ENCODE results near the gene TMEM175.
A peak's percentile ranks its signal among the peaks of the same experiment; 100 is the strongest.
"Not testable (repeated sequence)": the region's sequence is repeated elsewhere in the genome, so short reads cannot be mapped to it uniquely, and the experiment has no call there.

Gene TMEM175

GRCh38 chr4:973431-974397, 41.5 kb downstream of the TMEM175 start, which contains the start of gene DGKQ:
DGKQ (minus strand) TSS chr4:973569; CDS start chr4:973482, 87 bp downstream.
- DNase-seq (ENCODE audit: low read depth) = no peak
- peak within 1 kb of the TSS; percentile 75 for H3K4me3 ChIP-seq (ENCODE audit: low read depth, low read length)
- TF ChIP-seq CTCF (IDR thresholded peaks at IDR 0.05; ENCODE audit: control insufficient read depth, extremely low read depth, insufficient read depth) = no peak

- TF ChIP-seq CTCF (IDR thresholded peaks at IDR 0.05; ENCODE audit: control insufficient read depth, extremely low read depth, insufficient read depth) = no peak
- no peak overlapping the region for H3K4me3 ChIP-seq (ENCODE audit: low read depth, low read length)
- DNase-seq (ENCODE audit: low read depth) = no peak
Measured at GRCh38 chr4:974668-975067, 42.4 kb downstream of the TMEM175 start.

GRCh38 chr4:976016-976415, 43.8 kb downstream of the TMEM175 start:
- H3K4me3 ChIP-seq (ENCODE audit: low read depth, low read length); DNase-seq (ENCODE audit: low read depth): not testable (repeated sequence)

- TF ChIP-seq CTCF (IDR thresholded peaks at IDR 0.05; ENCODE audit: control insufficient read depth, extremely low read depth, insufficient read depth) = no peak
- no peak for DNase-seq (ENCODE audit: low read depth)
- no peak overlapping the region for H3K4me3 ChIP-seq (ENCODE audit: low read depth, low read length)
Measured at GRCh38 chr4:978957-979701, 46.9 kb downstream of the TMEM175 start.

- DNase-seq (ENCODE audit: low read depth) = no peak
- TF ChIP-seq CTCF (IDR thresholded peaks at IDR 0.05; ENCODE audit: control insufficient read depth, extremely low read depth, insufficient read depth) = no peak
- H3K4me3 ChIP-seq (ENCODE audit: low read depth, low read length) = no peak overlapping the region
Measured at GRCh38 chr4:982291-982690, 50.0 kb downstream of the TMEM175 start.

GRCh38 chr4:982814-983213, 50.6 kb downstream of the TMEM175 start:
- DNase-seq (ENCODE audit: low read depth) = no peak
- H3K4me3 ChIP-seq (ENCODE audit: low read depth, low read length) = no peak overlapping the region
- no peak for TF ChIP-seq CTCF (IDR thresholded peaks at IDR 0.05; ENCODE audit: control insufficient read depth, extremely low read depth, insufficient read depth)

- no peak for DNase-seq (ENCODE audit: low read depth)
- peak overlapping the region; percentile 32 for H3K4me3 ChIP-seq (ENCODE audit: low read depth, low read length)
- TF ChIP-seq CTCF (IDR thresholded peaks at IDR 0.05; ENCODE audit: control insufficient read depth, extremely low read depth, insufficient read depth) = no peak
Measured at GRCh38 chr4:984336-985054, 52.2 kb downstream of the TMEM175 start.
